Neutrophil (primary cell): ENCODE measurements around the gene ZBED5.
"Not testable (repeated sequence)": the region's sequence is repeated elsewhere in the genome, so short reads cannot be mapped to it uniquely, and the experiment has no call there.

Experiments used
- H3K27ac ChIP-seq: fragments of 200-600 bp; sonication (generic); 2 replicates; pipeline ENCODE4 v1.5.1; 2016; ENCODE audit warnings: mild to moderate bottlenecking, moderate library complexity
- H3K27me3 ChIP-seq: fragments of 200-600 bp; sonication (generic); 2 replicates; pipeline ENCODE4 v1.6.0; 2016; ENCODE audit warnings: mild to moderate bottlenecking
- H3K36me3 ChIP-seq: fragments of 200-600 bp; sonication (generic); 2 replicates; pipeline ENCODE4 v1.5.1; 2017
- H3K4me1 ChIP-seq, 2 experiments: fragments of 200-600 bp in 1 of 2; sonication (generic) in 1 of 2; 1 replicate in 1 of 2; 2 replicates in 1 of 2; pipeline versions ENCODE4 v1.5.1 to v1.6.1; 2013 to 2016; ENCODE audit warnings: low read depth in 1 of 2, low read length in 1 of 2, mild to moderate bottlenecking in 1 of 2, moderate library complexity in 1 of 2; ENCODE audit not compliant: control insufficient read depth in 1 of 2, insufficient read depth in 1 of 2
- H3K4me3 ChIP-seq, 2 experiments: fragments of 200-600 bp in 1 of 2; sonication (generic) in 1 of 2; 1 replicate in 1 of 2; 2 replicates in 1 of 2; pipeline ENCODE4 v1.5.1; 2013 to 2016; ENCODE audit warnings: low read depth in 1 of 2, low read length in 1 of 2, mild to moderate bottlenecking in 1 of 2, moderate library complexity in 1 of 2
- H3K9me3 ChIP-seq: fragments of 200-600 bp; sonication (generic); 2 replicates; pipeline ENCODE4 v1.5.1; 2016
- CTCF ChIP-seq: fragments of 200-600 bp; sonication (generic); IDR thresholded peaks from 2 replicates; pipeline ENCODE4 v1.5.1; 2016; ENCODE audit warnings: antibody characterized with exemption

The ZBED5 gene

GRCh38 chr11:10824888-10825287 is 33.0 kb downstream of the ZBED5 start:
- Histone ChIP-seq H3K4me1 (peaks cover 0 to 5% of the 10 kb centered on the region in 2 experiments), H3K27ac (no peak overlapping the region), H3K36me3 (no peaks in the 10 kb centered on the region), H3K4me3 (no peak overlapping the region), H3K9me3 (no peaks in the 10 kb centered on the region), H3K27me3 (no peaks in the 10 kb centered on the region)
- TF ChIP-seq CTCF = no peak

- H3K4me3 ChIP-seq = no peak overlapping the region
- H3K4me1 ChIP-seq = peaks cover 0 to 5% of the 10 kb centered on the region in 2 experiments
- H3K9me3 ChIP-seq = no peaks in the 10 kb centered on the region
- H3K36me3 ChIP-seq = no peaks in the 10 kb centered on the region
- no peak overlapping the region for H3K27ac ChIP-seq
- no peak for TF ChIP-seq CTCF
- no peaks in the 10 kb centered on the region for H3K27me3 ChIP-seq
Measured at GRCh38 chr11:10823152-10823579, 34.7 kb downstream of the ZBED5 start.

- not testable (repeated sequence) for H3K27ac ChIP-seq, H3K4me1 ChIP-seq, H3K4me3 ChIP-seq, H3K27me3 ChIP-seq, H3K9me3 ChIP-seq, H3K36me3 ChIP-seq
Measured at GRCh38 chr11:10822491-10822890, 35.4 kb downstream of the ZBED5 start.

- no peak overlapping the region for H3K27ac ChIP-seq
- H3K4me3 ChIP-seq = no peak overlapping the region
- no peaks in the 10 kb centered on the region for H3K4me1 ChIP-seq
- TF ChIP-seq CTCF = no peak
- no peaks in the 10 kb centered on the region for H3K9me3 ChIP-seq
- H3K27me3 ChIP-seq = no peaks in the 10 kb centered on the region
- H3K36me3 ChIP-seq = no peaks in the 10 kb centered on the region
Measured at GRCh38 chr11:10818594-10818993, 39.3 kb downstream of the ZBED5 start.

- no peaks in the 10 kb centered on the region for H3K36me3 ChIP-seq
- H3K9me3 ChIP-seq = no peaks in the 10 kb centered on the region
- peaks cover 11 to 13% of the 10 kb centered on the region in 2 experiments for H3K4me1 ChIP-seq
- TF ChIP-seq CTCF = no peak
- H3K4me3 ChIP-seq = no peak overlapping the region
- no peak overlapping the region for H3K27ac ChIP-seq
- H3K27me3 ChIP-seq = no peaks in the 10 kb centered on the region
Measured at GRCh38 chr11:10813945-10814344, 43.9 kb downstream of the ZBED5 start.

- Histone ChIP-seq H3K4me1 (peaks cover 37 to 41% of the 10 kb centered on the region in 2 experiments), H3K27me3 (no peaks in the 10 kb centered on the region), H3K36me3 (peaks cover 25% of the 10 kb centered on the region), H3K27ac (peak overlapping the region; percentile 95), H3K9me3 (no peaks in the 10 kb centered on the region), H3K4me3 (peak overlapping the region; percentile 93 to 96)
- no peak for TF ChIP-seq CTCF
Measured at GRCh38 chr11:10809373-10810160, 48.3 kb downstream of the ZBED5 start.
